WERI-Rb-1 (cell line): ENCODE data around the gene ADGRF3.
A peak's percentile ranks its signal among the peaks of the same experiment; 100 is the strongest.

Experiments
- DNase-seq: peaks from one replicate; pipeline ENCODE4 v3.0.0-alpha.2; 2020
- H3K27ac ChIP-seq: fragments of 250-450 bp; sonication (Bioruptor Pico); 2 replicates; pipeline ENCODE4 v1.5.1; 2020; ENCODE audit warnings: mild to moderate bottlenecking, moderate library complexity
- H3K27me3 ChIP-seq: fragments of 250-450 bp; sonication (Bioruptor Pico); 2 replicates; pipeline ENCODE4 v1.5.1; 2021; ENCODE audit warnings: mild to moderate bottlenecking, low read depth, moderate library complexity; ENCODE audit not compliant: insufficient read depth, severe bottlenecking
- H3K36me3 ChIP-seq: fragments of 250-450 bp; sonication (Bioruptor Pico); 2 replicates; pipeline ENCODE4 v1.5.1; 2020; ENCODE audit warnings: mild to moderate bottlenecking, moderate library complexity
- H3K4me3 ChIP-seq: 2 replicates; pipeline ENCODE4 v1.5.1; 2011; ENCODE audit warnings: low read depth, mild to moderate bottlenecking, control low read depth, low read length
- H3K9me3 ChIP-seq: fragments of 250-450 bp; sonication (Bioruptor Pico); 2 replicates; pipeline ENCODE4 v1.5.1; 2021; ENCODE audit warnings: mild to moderate bottlenecking, moderate library complexity; ENCODE audit not compliant: severe bottlenecking
- TF ChIP-seq, protein P1 (sequence below): IDR thresholded peaks from 2 replicates; pipeline ENCODE4 v1.5.1; 2011; ENCODE audit warnings: low read depth, mild to moderate bottlenecking, control low read depth, inconsistent platforms, low read length

The ADGRF3 gene

DNA sequence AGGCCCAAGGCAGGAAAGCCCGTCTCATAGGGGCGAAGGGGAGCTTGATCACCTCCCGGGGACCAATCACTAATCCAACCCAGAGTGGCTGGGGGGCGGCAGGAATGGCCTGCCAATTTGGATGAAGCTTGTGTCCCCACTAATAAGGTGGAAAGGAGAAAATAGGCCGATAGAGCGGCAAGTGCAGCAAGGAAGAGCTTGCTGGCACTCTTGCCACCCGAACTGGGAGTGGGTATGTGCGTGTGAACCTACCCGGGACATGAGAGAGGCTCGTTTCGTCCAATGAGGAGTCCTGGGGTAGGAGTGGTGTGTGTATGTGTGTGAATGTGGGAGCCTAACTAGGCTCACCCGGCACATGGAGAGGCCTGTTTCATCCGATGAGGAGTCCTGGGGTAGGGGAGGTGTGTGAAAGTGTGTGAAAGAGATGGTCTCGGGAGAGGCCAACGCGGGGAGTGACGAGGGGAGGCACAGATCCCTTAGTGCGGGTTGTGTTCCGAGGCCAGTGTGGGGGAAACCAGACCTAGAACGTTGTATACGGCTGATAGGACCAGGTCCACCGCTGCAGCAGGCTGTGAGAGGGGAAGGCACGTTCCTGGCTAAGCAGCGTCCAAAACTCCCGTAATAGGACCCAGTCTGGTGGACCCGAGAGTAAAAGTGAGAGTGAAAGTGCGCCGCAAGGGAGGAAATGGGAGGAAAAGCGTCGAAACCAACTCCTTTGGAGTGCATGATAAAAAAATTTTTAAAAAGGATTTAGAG lies 47.8 kb downstream of the ADGRF3 start:
- DNase-seq, result no peak
- Histone ChIP-seq H3K27me3 (peaks cover 14% of the 10 kb centered on the region), H3K27ac (no peak overlapping the region), H3K4me3 (peak overlapping the region; percentile 36), H3K36me3 (no peaks in the 10 kb centered on the region), H3K9me3 (no peaks in the 10 kb centered on the region)
- TF ChIP-seq, protein P1, sequence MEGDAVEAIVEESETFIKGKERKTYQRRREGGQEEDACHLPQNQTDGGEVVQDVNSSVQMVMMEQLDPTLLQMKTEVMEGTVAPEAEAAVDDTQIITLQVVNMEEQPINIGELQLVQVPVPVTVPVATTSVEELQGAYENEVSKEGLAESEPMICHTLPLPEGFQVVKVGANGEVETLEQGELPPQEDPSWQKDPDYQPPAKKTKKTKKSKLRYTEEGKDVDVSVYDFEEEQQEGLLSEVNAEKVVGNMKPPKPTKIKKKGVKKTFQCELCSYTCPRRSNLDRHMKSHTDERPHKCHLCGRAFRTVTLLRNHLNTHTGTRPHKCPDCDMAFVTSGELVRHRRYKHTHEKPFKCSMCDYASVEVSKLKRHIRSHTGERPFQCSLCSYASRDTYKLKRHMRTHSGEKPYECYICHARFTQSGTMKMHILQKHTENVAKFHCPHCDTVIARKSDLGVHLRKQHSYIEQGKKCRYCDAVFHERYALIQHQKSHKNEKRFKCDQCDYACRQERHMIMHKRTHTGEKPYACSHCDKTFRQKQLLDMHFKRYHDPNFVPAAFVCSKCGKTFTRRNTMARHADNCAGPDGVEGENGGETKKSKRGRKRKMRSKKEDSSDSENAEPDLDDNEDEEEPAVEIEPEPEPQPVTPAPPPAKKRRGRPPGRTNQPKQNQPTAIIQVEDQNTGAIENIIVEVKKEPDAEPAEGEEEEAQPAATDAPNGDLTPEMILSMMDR, result no peak

DNA sequence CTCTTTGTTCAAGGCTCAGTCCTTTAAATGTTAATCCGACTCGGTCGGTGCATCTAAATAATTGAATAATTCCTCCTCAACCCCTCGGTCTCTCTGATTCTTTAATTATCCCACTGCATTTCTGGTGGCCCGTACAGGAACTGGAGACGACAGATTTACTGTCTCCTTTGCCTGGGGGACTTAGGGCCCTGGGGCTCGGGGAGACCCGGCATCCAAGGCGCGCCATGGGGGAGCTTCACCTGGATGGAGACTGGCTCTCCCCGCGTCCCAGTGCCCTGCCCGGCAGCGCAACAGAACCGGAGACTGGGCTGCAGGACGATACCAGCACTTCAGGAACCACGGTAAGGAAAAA lies 48.3 kb downstream of the ADGRF3 start:
- Histone ChIP-seq H3K27me3 (peaks cover 14% of the 10 kb centered on the region), H3K27ac (no peak overlapping the region), H3K9me3 (no peaks in the 10 kb centered on the region), H3K36me3 (no peaks in the 10 kb centered on the region), H3K4me3 (peak overlapping the region; percentile 36)
- TF ChIP-seq, protein P1, result no peak
- DNase-seq, result peak; percentile 50

DNA sequence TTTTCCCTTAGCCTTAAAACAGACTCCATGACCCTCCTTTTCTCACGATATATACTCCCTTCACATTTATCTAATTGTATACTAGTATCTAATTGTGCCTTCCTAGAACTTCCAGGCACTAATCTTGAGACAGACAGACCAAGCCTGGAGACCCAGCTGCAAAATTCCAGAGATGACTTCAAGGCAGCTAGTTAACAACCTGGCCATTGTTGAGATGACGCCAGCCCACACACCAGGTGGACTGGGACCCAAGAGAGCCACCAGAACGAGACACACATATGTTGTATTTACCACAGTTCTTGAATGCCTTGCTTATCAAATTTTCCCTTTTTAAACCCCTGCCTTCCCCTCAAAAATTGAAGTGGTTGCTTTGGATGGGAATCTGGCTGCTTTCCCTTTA lies 49.5 kb downstream of the ADGRF3 start:
- TF ChIP-seq, protein P1, result no peak
- no peak for DNase-seq
- H3K4me3 ChIP-seq, result no peak overlapping the region
- H3K36me3 ChIP-seq, result no peaks in the 10 kb centered on the region
- no peak overlapping the region for H3K27ac ChIP-seq
- H3K27me3 ChIP-seq, result peaks cover 14% of the 10 kb centered on the region
- H3K9me3 ChIP-seq, result no peaks in the 10 kb centered on the region

DNA sequence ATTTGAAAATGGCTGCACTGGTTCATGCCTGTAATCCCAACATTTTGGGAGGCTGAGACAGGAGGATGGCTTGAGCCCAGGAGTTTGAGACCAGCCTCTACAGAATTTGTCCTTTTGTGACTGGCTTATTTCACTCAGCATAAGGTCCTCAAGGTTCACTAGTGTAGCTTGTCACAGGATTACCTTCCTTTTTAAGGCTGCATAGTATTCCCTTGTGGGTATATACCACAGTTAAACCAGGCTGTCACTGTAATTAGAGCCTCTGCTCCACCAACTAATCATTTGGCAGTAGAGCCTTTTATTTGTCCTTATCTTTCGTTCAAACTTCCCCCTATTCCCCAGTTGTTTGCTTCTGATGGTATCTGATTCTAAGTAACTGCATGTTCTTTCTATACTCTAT lies 51.1 kb downstream of the ADGRF3 start:
- no peak overlapping the region for H3K4me3 ChIP-seq
- no peak overlapping the region for H3K27ac ChIP-seq
- no peaks in the 10 kb centered on the region for H3K36me3 ChIP-seq
- no peaks in the 10 kb centered on the region for H3K9me3 ChIP-seq
- TF ChIP-seq, protein P1, result no peak
- peaks cover 14% of the 10 kb centered on the region for H3K27me3 ChIP-seq
- no peak for DNase-seq

DNA sequence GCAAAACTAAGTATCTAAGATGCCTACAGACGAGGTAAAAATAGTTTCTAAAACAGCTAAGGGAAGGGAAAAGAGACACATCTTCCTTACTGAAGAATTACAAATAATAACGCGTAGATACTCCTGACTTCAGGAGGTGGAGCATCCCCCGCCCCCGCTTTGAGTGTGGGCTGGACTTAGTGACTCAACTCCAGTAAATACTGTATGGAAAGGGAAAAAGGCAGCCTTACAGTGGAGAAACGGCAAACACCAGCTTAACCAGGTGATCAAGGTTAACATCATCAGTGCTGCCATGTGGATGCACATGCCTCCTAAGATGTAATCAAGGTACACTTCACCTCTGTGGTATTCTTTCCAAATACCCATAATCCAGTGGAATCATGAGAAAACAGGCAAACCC lies 53.9 kb downstream of the ADGRF3 start:
- Histone ChIP-seq H3K4me3 (no peak overlapping the region), H3K36me3 (peaks cover 2% of the 10 kb centered on the region; the same call in 1 of the 2 replicates), H3K27ac (no peak overlapping the region), H3K27me3 (no peaks in the 10 kb centered on the region), H3K9me3 (no peaks in the 10 kb centered on the region)
- DNase-seq, result no peak
- TF ChIP-seq, protein P1, result no peak

DNA sequence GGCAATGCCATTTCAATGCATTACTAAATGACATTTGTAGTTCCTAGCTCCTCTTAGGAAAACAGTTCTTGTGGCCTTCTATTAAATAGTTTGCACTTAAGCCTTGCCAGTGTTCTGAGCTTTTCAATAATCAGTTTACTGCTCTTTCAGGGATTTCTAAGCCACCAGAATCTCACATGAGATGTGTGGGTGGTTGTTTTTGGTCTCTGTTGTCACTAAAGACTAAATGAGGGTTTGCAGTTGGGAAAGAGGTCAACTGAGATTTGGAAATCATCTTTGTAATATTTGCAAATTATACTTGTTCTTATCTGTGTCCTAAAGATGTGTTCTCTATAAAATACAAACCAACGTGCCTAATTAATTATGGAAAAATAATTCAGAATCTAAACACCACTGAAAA lies 56.6 kb downstream of the ADGRF3 start:
- H3K9me3 ChIP-seq, result no peaks in the 10 kb centered on the region
- no peak overlapping the region for H3K27ac ChIP-seq
- TF ChIP-seq, protein P1, result no peak
- no peak overlapping the region for H3K4me3 ChIP-seq
- peaks cover 11% of the 10 kb centered on the region for H3K36me3 ChIP-seq
- no peaks in the 10 kb centered on the region for H3K27me3 ChIP-seq
- DNase-seq, result no peak
